Heart left ventricle (tissue), 13 donors: ENCODE results near the gene CCT8L2.

Experiments
- CTCF ChIP-seq, 12 donors: fragments of 200-600 bp; sonication (generic) in 4 of 12; IDR thresholded peaks; one replicate each; pipeline versions ENCODE4 v1.5.0 to v1.8.0; 2018 to 2022; ENCODE audit warnings: antibody characterized with exemption in 12 of 12, mild to moderate bottlenecking in 5 of 12
- POLR2A ChIP-seq, 2 donors: fragments of 450-650 bp; IDR thresholded peaks; one replicate each; pipeline ENCODE4 v1.6.1; 2017; ENCODE audit warnings: antibody characterized with exemption in 2 of 2, mild to moderate bottlenecking in 2 of 2, moderate library complexity in 2 of 2
- donor health status: ischemic (EF 13 %, LVEDD 7.1; RV severe dilation, severe dysfunction).
- donor health status: DM: no; HTN: yes; CAD: no.
- donor health status: DM: no; HTN: no; CAD: no.
- donor health status: ischemic (EF 25% LVEDD 6.9; RV normal size, moderate dysfunction).
- donor health status: ischemic (EF 25% LVEDD 5.7; RV mildly dilated, moderate dysfunction).
- donor health status: ischemic (EF 35%, LVEDD 5.7; RV mildly dilated, moderate dysfunction).
- donor health status: nonischemic (EF 11% LVEDD 7.7; RV severe dilation, severe dysfunction).
- donor health status: DM: yes; HTN: yes; CAD: no.
- donor health status: PGD.
- donor health status: ischemic (EF 29% LVEDD 5.4; RV normal size, mild dysfunction).
- donor health status: nonischemic (EF 23%, LVEDD 6.1; RV moderate dilation, normal function).

- TF ChIP-seq CTCF (IDR thresholded peaks at IDR 0.05) (no peak), POLR2A (IDR thresholded peaks at IDR 0.05) (no peak)
These were observed 5.6 kb downstream of the CCT8L2 start for GRCh38 chr22:16586991-16587390.
